Stimulated activated naive CD4-positive, alpha-beta T cell treated with Interleukin-2 at 50 U/mL for 16 hours (primary cell): ENCODE measurements around the gene USP1.

Source experiments
- DNase-seq: peaks from one replicate; lab custom pipeline; 2025; lab: John Stamatoyannopoulos, UW

USP1 gene

DNA sequence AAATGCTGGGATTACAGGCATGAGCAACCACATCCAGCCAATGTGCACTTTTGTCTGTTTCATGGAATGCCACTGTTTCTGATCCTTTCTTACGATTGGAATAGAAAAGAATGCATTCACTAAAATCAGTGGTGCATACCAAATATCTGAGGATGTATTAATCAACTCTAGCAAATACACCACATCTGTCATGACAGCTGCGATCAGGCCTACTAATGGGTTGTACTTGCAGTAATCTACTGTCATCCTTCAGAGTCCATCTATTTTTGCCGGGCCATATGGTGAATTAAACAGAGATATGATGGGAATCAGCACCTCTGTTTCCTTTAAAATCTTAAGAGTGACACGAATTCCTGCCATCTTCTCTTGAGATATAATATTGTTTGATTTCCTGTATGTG is 8.5 kb upstream of the USP1 start:
- DNase-seq: no peak

DNA sequence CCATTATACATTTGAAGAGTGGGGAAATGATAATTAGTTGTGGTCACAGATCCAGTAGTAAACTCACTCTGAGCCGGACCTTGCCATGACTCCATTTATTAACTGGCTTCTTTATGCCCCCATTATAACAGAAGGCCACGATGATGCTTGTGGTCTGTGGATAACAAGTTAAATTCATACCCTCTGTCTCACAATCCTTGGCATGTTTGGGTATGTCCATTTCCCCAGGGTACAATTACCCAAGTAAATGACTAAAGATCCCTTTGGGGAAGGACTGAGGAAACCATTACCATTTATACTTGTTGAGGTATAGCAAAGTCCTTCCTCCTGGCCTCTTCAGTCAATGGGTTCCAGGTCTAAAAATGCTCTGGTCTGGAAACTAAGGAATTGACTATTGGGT is 7.3 kb upstream of the USP1 start:
- DNase-seq: no peak

DNA sequence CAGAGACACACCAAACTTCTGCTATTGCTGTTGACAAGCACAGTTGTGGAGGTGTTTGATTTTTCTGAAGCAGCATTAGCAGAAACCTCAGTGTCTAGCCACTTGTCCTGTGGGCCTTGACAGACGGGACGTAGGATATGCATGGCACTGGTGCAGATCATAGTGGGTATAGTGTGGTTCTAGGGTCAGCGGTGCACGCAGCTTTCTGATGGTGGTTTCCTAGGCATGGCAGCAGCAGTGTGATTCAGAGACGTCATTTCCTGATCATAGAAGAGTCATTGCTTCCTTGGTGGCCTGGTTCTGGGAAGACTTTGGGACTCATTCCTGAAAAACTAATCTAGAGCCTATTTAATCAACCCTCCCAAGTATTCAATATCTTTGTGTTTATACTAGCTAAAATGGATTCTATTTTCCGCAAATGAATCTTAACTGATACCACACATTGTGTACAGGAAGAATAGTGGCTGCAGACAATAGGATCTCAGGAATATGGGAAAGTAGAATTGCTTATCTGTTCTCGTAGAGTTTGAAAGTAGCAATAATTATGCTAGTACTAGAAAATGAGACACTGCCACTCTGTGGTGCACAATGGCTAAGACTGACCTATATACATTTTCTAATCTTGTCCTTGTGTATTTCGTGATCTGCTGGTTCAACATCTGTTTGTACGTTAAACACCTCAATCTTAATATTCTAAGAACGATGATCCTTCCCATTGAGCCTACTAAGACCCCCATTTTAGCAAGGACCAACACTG is 2.8 kb upstream of the USP1 start:
- DNase-seq: no peak

DNA sequence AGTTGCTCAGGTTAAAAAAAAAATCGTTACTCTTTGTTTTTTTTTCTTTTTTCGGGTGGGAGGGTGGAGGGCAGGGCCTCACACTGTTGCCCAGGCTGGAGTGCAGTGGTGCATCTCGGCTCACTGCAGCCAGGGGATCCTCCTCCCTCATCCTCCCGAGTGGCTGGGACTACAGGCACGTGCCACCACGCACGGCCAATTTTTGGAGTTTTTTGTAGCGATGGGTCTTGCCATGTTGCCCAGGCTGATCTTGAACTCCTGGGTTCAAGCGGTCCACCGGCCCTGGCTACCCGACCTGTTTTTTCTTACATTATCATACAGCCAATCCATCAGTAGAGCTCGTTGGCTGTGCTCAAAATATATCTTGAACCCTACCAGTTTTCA is 2.2 kb upstream of the USP1 start:
- no peak for DNase-seq

DNA sequence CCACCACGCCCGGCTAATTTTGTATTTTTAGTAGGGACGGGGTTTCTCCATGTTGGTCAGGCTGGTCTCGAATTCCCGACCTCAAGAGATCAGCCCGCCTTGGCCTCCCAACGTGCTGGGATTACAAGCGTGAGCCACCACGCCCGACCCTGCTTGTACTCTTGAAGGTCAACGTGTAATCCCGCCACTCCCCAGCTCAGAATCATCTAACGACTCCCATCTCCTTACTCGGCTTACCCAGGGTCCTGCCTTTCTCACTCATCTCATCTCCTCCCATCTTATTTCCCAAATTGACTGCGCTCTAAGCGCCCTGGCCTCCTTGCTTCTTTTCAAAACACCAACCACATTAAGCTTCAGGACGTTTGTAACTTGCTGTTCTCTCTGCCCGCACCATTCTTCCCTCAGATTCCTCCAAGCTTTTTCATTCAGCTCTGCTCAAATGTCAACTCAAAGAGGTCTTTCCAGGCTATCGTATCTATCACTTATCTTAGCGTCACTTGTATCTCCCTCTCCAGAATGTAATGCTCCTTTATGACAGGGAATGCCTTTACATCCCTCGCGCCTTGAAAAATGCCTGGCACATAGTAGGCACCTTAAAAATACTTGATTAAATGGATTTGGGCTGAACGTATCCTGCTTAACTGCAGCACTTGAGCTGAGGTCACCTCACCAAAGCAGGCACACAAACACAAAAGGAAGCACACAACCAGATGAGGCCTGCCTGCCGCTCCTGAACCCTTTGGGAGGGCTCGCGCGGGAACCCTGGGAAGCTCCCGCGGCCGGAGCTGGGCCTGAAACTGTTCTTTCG is 1.4 kb upstream of the USP1 start:
- no peak for DNase-seq

DNA sequence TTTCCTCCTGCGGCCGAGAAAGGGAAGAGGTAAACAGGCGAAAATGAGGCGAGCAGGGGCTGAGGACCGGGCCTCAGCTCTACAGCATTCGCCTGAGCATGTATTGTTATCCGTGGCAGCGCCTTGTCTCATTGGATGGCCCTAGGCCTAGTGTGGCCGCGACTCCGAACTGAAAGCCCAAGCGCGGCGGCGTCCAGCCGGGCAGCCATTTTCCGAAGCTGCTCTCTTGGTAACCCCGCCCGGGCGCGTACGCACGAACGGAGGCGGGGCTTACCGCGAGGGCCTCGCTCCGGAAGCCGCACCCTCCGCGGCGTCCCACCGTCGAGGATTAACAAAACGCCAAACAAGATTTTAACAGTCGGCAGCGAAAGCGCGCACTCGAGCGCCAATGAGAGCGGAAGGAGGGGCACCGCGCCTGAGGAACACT is 797 bp upstream of the USP1 start:
- peak; percentile 100 for DNase-seq

DNA sequence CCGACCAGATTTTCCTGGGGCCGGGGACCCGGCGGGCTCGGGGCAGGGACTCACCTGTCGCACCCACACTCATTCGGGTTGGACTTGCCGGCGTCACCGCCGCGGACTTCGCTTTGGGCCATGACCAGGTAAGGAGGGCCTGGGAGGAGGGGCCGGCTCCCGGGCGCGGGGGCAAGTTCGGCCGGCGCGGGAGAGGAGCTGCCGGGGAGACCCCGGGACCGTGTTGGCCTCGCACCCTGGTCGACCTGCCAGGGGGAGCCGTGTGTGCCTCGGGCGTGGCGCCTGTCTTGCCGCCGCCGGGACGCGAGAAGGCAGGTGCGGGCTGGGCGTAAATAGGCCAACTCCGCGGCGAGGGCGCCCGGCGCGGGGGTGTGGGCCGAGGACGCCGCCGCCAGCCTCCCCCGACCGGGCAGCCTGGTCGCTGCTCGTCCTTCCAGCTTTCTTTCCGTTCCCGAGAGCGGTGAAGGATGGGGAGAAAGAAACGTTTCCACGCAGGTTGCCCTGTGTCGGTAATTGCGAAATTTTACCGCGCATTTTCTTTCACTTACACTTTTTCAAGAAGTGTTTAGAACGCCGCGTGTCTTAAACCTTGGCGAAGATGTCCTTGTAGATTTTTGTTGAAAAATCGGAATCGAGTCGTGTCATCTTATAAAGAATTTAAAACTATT is 558 bp downstream of the USP1 start:
- DNase-seq: peak; percentile 45

DNA sequence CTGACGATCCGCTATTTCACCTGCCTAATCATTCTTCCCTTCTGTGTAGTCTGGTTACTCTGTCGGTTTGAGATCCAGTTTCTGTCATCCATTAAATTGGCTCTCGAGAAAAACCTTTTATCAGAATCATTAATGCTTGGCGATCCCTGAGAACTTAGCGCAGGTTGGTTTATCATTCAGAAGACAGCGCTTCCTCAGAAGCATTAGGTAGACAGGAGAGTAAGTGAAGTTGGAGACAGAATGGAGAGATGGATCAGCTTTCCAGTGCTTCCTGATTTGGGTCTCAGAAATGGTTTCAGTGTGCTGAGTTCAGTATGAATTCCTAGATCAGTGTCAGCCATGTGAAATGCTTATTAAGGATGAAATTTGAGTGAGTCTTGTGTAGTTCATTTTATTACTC is 1.3 kb downstream of the USP1 start:
- DNase-seq: no peak

DNA sequence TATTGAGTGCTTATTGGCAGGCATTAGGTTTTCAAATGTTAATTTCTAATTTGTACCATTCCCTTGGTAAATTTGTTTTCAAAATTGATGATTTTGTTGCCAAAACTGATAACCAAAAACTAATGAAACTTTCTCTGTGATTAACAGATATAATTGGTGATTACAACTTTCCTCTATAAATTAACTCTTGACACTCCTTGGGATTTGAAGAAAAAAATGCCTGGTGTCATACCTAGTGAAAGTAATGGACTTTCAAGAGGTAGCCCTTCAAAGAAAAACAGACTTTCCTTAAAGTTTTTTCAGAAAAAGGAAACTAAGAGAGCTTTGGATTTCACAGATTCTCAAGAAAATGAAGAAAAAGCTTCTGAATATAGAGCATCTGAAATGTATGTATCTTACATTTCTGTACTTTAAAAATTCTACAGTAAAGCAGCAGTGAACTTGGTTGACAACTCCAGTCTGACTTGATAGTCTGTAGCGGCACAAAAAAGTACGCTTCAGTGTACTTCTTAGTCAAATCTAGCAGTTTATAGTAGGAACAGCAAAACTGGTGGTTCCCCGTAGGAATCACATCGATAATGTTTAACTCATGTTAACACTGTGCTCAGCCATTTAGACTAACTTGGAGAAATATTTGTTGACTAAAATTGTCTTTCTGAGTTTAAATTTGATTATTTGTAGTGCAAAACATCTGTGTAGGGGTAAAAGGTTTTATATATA is 3.0 kb downstream of the USP1 start:
- no peak for DNase-seq

DNA sequence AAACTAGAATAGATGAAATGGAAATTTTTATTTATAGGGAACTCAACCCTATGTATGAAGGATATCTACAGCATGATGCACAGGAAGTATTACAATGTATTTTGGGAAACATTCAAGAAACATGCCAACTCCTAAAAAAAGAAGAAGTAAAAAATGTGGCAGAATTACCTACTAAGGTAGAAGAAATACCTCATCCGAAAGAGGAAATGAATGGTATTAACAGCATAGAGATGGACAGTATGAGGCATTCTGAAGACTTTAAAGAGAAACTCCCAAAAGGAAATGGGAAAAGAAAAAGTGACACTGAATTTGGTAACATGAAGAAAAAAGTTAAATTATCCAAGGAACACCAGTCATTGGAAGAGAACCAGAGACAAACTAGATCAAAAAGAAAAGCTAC is 7.9 kb downstream of the USP1 start:
- DNase-seq: no peak

DNA sequence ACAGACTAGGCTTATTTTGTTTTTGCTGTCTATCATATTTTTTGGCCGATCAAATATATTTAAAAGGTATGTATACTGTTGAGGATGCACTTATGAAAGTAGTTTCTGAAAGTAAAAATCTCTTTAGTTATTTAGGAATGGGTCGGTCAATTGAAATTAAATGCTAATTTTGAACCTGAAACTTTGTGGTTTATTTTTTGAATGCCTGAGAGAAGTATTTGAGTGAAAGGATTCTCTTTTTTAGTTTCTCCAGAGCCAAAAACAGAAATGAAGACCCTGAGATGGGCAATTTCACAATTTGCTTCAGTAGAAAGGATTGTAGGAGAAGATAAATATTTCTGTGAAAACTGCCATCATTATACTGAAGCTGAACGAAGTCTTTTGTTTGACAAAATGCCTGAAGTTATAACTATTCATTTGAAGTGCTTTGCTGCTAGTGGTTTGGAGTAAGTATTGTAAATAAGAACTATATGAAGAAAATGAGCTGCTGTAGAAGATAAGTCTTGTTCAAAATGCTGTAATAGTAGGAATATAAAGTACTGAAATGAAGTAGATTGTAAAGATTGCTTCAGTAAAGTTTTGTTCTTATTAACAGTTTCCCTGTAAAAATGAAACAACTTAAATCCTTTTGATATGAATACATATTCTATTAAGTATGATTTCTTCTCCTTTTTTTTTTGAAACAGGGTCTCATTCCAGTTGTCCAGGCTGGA is 11.5 kb downstream of the USP1 start:
- no peak for DNase-seq

DNA sequence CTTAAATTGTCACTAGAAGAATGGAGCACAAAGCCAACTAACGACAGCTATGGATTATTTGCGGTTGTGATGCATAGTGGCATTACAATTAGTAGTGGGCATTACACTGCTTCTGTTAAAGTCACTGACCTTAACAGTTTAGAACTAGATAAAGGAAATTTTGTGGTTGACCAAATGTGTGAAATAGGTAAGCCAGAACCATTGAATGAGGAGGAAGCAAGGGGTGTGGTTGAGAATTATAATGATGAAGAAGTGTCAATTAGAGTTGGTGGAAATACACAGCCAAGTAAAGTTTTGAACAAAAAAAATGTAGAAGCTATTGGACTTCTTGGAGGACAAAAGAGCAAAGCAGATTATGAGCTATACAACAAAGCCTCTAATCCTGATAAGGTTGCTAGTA is 13.5 kb downstream of the USP1 start:
- DNase-seq: no peak

DNA sequence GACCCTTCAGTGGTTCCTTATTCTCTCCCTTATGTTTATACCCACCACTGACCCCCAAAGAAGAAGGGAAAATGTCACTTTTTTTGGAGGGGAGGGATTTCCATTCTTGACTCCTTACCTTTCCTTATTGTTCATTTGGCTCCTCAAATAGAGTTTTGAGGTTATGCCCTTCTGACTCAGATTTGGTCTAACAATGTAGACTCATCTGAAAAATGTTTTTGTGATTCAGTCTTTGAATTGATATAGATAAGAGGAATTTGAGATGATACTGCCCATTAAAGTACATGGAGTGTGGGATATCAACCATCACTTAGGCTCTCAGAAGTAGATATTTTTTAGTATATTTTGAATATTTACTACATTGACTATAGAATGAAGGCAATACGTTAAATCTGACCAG is 16.1 kb downstream of the USP1 start:
- no peak for DNase-seq

DNA sequence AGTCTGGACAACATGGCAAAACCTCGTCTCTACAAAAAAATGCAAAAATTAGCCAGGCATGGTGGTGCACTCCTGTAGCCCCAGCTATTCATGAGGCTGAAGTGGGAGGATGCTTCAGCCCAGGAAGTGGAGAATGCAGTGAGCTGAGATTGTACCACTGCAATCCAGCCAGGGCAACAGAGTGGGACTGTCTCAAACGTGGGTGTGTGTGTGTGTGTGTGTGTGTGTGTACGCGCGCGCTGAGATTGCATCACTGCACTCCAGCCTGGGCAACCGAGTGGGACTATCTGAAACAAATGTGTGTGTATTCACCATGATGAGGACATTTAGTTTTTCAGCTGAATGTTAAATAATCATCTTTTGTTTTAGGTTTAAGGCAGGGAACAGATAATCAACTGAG is 21.1 kb downstream of the USP1 start:
- no peak for DNase-seq

DNA sequence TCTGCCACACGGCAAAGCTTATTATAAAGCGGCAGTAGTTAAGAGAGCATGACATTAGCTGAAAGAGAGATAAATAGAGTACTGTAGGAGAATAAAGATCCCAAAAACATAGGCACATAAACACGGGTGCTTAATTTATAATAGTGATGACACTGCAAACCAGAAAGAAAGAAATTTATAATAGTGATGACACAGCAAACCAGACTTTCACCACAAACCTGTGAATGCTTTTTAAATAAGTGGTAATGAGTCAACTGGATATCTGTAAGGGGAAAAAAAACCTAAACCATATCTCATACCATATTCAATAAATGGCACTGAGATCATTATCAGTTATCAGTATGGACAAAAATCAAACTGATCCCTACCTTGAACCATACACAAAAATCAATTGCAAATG is 25.5 kb downstream of the USP1 start:
- no peak for DNase-seq

DNA sequence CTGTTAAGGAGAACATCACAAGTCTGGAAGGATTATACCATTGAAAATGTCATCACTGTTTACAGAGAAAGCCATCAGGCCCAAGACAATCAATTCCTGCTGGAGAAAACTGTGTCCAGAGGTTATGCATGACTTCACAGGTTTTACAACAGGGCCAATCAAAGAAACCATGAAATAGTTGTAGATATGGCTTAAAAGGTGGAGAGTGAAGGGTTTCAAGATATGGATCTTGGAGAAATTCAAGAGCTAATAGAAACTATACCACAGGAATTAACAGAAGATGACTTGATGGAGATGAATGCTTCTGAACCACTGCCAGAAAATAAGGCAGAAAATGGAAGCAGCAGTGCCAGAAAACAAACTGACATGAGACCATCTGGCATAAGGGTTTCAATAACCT is 30.2 kb downstream of the USP1 start:
- no peak for DNase-seq

DNA sequence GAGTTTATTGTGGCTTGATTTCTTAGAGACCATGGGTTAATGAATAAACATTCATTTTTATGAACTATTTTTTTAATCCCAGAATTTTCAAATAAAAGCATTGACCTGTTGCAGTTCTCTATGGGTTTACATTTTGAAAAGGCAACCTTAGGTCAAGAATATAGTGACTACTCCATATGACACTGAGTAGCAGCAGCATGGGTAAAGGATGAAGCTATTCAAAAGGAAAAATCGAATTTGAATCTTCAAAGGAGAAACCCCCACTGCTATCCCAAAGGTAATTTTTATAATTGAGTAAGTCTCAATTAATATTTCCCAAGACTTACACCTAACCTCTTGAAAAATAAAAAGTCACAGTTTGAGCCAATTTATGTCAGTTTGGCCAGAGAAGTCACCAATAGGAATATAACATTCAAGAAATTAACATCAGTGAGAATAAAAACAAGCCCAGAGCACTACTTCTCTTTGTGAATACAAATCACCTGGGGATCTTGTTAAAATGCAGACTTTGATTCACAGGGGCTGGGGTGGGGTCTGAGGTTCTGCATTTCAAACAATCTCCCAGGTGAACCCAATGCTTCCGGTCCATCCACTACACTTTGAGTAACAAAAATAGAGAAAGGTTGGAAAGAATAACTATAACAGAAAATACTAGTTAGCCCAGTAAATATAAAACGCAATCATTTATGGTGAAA is 39.8 kb downstream of the USP1 start:
- DNase-seq: no peak

DNA sequence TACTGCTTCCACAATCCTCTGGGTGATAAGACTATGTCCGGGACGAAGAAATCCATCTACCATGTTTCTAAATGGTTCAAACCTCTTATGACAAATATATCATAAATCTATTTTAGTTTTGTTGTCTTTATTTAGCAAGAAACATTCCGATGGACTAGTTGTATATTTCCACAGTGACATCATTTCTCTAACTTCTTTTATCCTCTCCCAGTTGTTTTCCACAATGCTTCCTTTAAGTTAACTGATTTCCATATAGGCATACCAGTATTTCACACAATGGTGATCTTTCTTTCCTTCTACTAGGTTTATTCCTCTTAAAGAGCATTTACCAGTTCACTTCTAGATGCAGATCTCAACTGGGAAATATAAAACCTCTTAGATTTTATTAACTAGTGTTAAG is 44.8 kb downstream of the USP1 start:
- no peak for DNase-seq

DNA sequence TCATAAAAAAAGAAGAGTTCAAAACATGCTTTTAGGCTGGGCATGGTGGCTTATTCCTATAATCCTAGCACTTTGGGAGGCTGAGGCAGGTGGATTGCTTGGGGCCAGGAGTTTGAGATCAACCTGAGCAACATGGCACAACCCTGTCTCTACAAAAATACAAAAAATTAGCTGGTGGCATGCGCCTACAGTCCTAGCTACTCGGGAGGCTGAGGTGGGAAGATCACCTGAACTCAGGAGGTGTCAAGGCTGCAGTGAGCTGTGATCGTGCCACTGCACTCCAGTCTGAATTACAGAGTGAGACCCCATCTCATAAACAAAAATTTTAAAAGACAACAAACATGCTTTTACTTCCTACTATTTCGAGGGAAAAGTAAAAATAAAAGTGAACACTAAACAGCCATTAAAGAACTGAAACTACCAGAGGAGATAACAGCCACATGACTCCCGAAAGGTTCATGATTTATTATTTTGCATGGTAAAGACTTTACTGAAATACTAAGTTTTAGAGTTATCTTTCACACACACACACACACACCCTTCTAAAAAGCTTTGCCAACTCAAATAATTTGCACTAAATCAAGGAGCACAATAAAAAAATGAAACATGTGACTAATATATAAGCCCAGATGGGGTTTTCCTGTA is 48.1 kb downstream of the USP1 start:
- DNase-seq: no peak

DNA sequence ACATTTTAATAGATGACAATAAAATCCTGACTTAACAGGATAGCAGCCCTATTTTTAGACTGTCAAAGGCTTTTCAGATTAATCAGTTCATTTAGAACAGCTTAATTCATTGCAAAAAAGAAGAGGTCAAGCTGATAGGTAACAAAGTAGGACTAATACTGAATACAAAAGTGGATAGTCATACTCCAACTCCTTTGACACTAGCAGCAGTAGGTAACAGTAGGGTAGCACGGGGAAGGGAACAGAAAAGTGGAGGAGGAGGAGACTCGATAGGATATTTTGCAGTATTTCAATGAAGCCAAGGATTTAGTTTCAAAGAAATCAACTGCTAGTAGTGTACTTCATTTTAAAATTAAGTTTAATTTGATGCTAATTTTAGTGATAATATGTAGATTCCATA is 51.1 kb downstream of the USP1 start:
- DNase-seq: no peak

DNA sequence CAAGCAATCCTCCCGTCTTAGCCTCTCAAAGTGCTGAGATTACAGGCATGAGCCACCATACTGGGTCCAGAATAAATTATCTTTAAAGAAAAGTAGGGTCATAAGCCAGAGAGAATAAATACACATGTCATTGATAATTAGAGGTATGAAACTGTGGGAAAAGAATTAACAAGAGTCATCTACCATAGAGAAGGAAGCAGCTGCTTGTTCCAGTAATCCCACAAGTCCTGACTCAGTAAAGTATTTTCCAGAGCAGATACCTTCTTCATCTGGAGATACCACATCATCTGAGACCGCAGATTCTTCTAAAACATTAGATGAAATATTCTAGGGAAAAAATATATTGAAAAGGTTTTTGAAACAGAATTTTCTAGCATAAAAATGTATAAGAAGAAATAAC is 55.7 kb downstream of the USP1 start:
- DNase-seq: no peak
